Keratinocyte (primary cell): ENCODE results near the gene P2RY8. TPM values are rescaled to one million over a fixed set of nuclear protein-coding genes. Genes with fewer than 3 reads are reported as not detected.
A peak's percentile ranks its signal among the peaks of the same experiment; 100 is the strongest.

ENCODE experiments used
- DNase-seq: peaks from one replicate; pipeline ENCODE4 v3.0.0-alpha.2; 2011; ENCODE audit warnings: low read depth, missing footprints, low spot score
- FAIRE-seq: peaks from 2 replicates; lab custom pipeline; 2011; peaks lifted over from hg19 to GRCh38; lab: Jason Lieb, UNC
- H2AFZ ChIP-seq: 2 replicates; pipeline ENCODE4 v1.6.0; 2012; ENCODE audit warnings: low read length, control low read depth, inconsistent platforms; ENCODE audit not compliant: control insufficient read depth
- H3K27ac ChIP-seq: 2 replicates; pipeline ENCODE4 v1.5.1; 2011; ENCODE audit warnings: low read length; ENCODE audit not compliant: control insufficient read depth, insufficient read depth
- H3K27me3 ChIP-seq: 3 replicates; pipeline ENCODE4 v1.6.0; 2011; ENCODE audit warnings: low read length; ENCODE audit not compliant: control insufficient read depth, insufficient read depth; ENCODE audit errors: extremely low read depth
- H3K36me3 ChIP-seq, 2 experiments: 2 replicates in 1 of 2; 3 replicates in 1 of 2; pipeline ENCODE4 v1.5.1; 2011; ENCODE audit warnings: low read length in 2 of 2, mild to moderate bottlenecking in 1 of 2; ENCODE audit not compliant: control insufficient read depth in 2 of 2, insufficient read depth in 2 of 2; ENCODE audit errors: extremely low read depth in 1 of 2
- H3K4me1 ChIP-seq: 3 replicates; pipeline ENCODE4 v1.5.1; 2011; ENCODE audit warnings: low read length; ENCODE audit not compliant: control insufficient read depth, insufficient read depth; ENCODE audit errors: extremely low read depth
- H3K4me2 ChIP-seq: 3 replicates; pipeline ENCODE4 v1.6.0; 2011; ENCODE audit warnings: low read depth, low read length; ENCODE audit not compliant: control insufficient read depth, insufficient read depth; ENCODE audit errors: extremely low read depth
- H3K4me3 ChIP-seq, 3 experiments: fragments of 200-600 bp in 1 of 3; sonication (generic) in 1 of 3; 2 replicates in 2 of 3; 3 replicates in 1 of 3; pipeline ENCODE4 v1.5.1; 2011 to 2016; ENCODE audit warnings: low read length in 3 of 3, mild to moderate bottlenecking in 3 of 3, control low read depth in 2 of 3, inconsistent platforms in 1 of 3, low read depth in 1 of 3, mixed read lengths in 1 of 3, mixed run types in 1 of 3, moderate library complexity in 1 of 3; ENCODE audit not compliant: control insufficient read depth in 2 of 3, insufficient read depth in 2 of 3; ENCODE audit errors: extremely low read depth in 1 of 3
- H3K79me2 ChIP-seq: 2 replicates; pipeline ENCODE4 v1.6.0; 2012; ENCODE audit warnings: low read length; ENCODE audit not compliant: control insufficient read depth, insufficient read depth
- H3K9ac ChIP-seq: 3 replicates; pipeline ENCODE4 v1.6.0; 2011; ENCODE audit warnings: low read length; ENCODE audit not compliant: control insufficient read depth, insufficient read depth; ENCODE audit errors: extremely low read depth
- H3K9me1 ChIP-seq: 3 replicates; pipeline ENCODE4 v1.6.0; 2011; ENCODE audit warnings: low read length; ENCODE audit not compliant: control insufficient read depth, insufficient read depth; ENCODE audit errors: extremely low read depth
- H3K9me3 ChIP-seq: 2 replicates; pipeline ENCODE4 v1.5.1; 2012; ENCODE audit warnings: low read depth, low read length; ENCODE audit not compliant: control insufficient read depth
- H4K20me1 ChIP-seq: 3 replicates; pipeline ENCODE4 v1.6.0; 2011; ENCODE audit warnings: low read length; ENCODE audit not compliant: control insufficient read depth, insufficient read depth; ENCODE audit errors: extremely low read depth
- CTCF ChIP-seq, 3 experiments: IDR thresholded peaks in 1 of 3; conservative IDR thresholded peaks in 1 of 3; optimal IDR thresholded peaks in 1 of 3; 2 replicates in 2 of 3; 3 replicates in 1 of 3; pipeline versions ENCODE3 to v1.5.1; 2011; ENCODE audit warnings: low read length in 3 of 3, mild to moderate bottlenecking in 3 of 3, moderate library complexity in 2 of 3, control low read depth in 1 of 3, inconsistent platforms in 1 of 3; ENCODE audit not compliant: insufficient read depth in 2 of 3; ENCODE audit errors: extremely low read depth in 1 of 3
- EZH2 ChIP-seq: IDR thresholded peaks from one replicate; pipeline ENCODE4 v1.6.1; 2012; ENCODE audit warnings: inconsistent platforms, mild to moderate bottlenecking, low read length, moderate library complexity
- dilution Hi-C: fragments of 300-500 bp; cut with MboI; formaldehyde crosslinking; loops from one replicate; pipeline ENCODE4 v1.7.0; 2020; ENCODE audit warnings: low sequenced_read_pairs; ENCODE audit not compliant: extremely low pct_ligation_motif_present
- polyA plus RNA-seq, 5 experiments: library from polyadenylated mRNA; depleted of rRNA in 3 of 5; stranded (reverse) in 3 of 5; stranded (forward) in 1 of 5; unstranded in 1 of 5; fragments of >200 nt; gene quantifications; 1 replicate in 1 of 5; 2 replicates in 3 of 5; 3 replicates in 1 of 5; pipeline versions ENCODE4 v1.2.1 to v1.2.3, GENCODE V29; 2011 to 2012; ENCODE audit warnings: missing spikeins in 2 of 5, low read depth in 1 of 5, low replicate concordance in 1 of 5

Gene P2RY8
- polyA plus RNA-seq, 1 donor (not counting 4 experiments of a cell fraction or from before 2014, with no cell fraction given): not detected

DNA sequence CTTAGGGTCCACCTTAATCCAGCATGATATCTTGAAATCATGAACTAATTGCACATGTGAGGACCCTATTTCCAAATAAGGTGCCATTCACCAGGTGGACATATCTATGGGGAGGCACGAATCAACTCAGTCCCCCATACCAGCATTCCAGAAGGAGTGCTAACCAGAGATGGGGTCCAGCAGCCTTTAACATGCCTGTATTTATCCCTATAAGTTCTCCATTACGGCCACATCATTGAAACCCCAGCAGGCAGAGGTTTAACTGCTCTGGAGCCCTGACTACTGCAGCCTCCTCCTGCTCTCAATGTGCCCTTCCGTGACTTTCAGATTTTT lies 81.1 kb downstream of the P2RY8 start:
- Histone ChIP-seq H2AFZ (no peak overlapping the region), H3K9ac (no peak overlapping the region), H3K27ac (no peak overlapping the region), H3K4me3 (no peak overlapping the region), H3K9me1 (no peaks in the 10 kb centered on the region), H3K9me3 (no peaks in the 10 kb centered on the region), H4K20me1 (no peaks in the 10 kb centered on the region), H3K27me3 (no peaks in the 10 kb centered on the region), H3K4me1 (no peaks in the 10 kb centered on the region), H3K79me2 (peaks cover 13% of the 10 kb centered on the region), H3K36me3 (no peaks in the 10 kb centered on the region), H3K4me2 (no peak overlapping the region)
- FAIRE-seq: no peak
- dilution Hi-C loops: no loop called here
- TF ChIP-seq CTCF (optimal IDR thresholded peaks at IDR 0.05 in 1 of 3, IDR thresholded peaks at IDR 0.05 in 1 of 3, conservative IDR thresholded peaks at IDR 0.05 in 1 of 3; ENCODE audit: extremely low read depth in 1 of 3, insufficient read depth in 2 of 3, low read length in 3 of 3): no peak
- TF ChIP-seq EZH2: no peak
- no peak for DNase-seq

DNA sequence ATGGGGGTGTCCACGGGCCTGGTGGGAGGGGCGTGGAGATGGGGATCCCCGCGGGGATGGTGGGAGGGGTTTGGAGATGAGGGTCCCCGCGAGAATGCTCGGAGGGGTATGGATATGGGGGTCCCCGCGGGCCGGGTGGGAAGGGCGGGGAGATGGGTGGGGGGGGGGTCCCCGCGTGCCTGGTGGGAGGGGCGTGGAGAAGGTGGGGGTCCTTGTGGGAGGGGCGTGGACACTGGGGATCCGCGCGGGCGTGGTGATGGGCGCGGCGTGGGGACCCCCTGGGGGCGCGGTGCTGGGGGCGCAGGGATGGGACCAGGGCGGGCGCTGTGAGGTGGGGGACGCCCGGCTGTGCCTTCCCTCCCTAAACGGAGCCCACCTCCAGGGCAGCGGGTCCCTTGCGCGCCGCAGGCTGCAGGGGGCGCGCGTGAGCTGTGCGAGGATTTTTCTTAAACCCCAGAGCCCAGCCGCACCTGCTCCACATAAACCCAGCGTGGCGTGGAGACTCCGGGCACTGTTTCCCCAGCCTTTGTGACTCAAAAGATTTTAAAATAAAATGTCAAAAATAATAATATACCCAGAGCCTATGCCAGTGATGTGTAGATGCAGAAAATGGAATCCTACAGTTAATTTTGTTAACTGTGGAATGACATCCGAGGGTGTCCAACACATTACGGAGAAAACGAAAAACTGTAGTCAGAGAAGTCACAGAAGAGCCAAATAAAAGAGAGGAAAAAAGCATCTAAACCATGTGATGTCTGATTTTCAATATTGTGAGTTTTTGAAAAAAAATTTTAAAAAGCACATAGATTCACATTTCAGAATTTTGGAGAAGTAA lies 82.8 kb downstream of the P2RY8 start:
- Histone ChIP-seq H3K4me3 (peak overlapping the region in 1 of 3 experiments; percentile 56), H3K4me2 (no peak overlapping the region), H3K27ac (no peak overlapping the region), H3K9me1 (no peaks in the 10 kb centered on the region), H3K9ac (no peak overlapping the region), H3K27me3 (no peaks in the 10 kb centered on the region), H3K36me3 (no peaks in the 10 kb centered on the region), H2AFZ (no peak overlapping the region), H3K79me2 (peaks cover 22% of the 10 kb centered on the region), H4K20me1 (no peaks in the 10 kb centered on the region), H3K9me3 (no peaks in the 10 kb centered on the region), H3K4me1 (no peaks in the 10 kb centered on the region)
- DNase-seq (no peak), FAIRE-seq (no peak)
- TF ChIP-seq CTCF (optimal IDR thresholded peaks at IDR 0.05 in 1 of 3, IDR thresholded peaks at IDR 0.05 in 1 of 3, conservative IDR thresholded peaks at IDR 0.05 in 1 of 3; ENCODE audit: extremely low read depth in 1 of 3, insufficient read depth in 2 of 3, low read length in 3 of 3) (peak; percentile 81 to 97 (median 91)), EZH2 (no peak)
- dilution Hi-C loops: no loop called here
